Neuron (in vitro differentiated cells): ENCODE measurements around the gene NPAS3.

Experiments
- H2AFZ ChIP-seq: one replicate; pipeline ENCODE4 v1.6.1; 2013; ENCODE audit warnings: low read depth, mild to moderate bottlenecking, inconsistent platforms, low read length, moderate library complexity
- H3K27me3 ChIP-seq: one replicate; pipeline ENCODE4 v1.6.1; 2013; ENCODE audit warnings: low read length; ENCODE audit not compliant: insufficient read depth
- H3K36me3 ChIP-seq: one replicate; pipeline ENCODE4 v1.6.1; 2013; ENCODE audit warnings: low read length; ENCODE audit not compliant: insufficient read depth
- H3K4me1 ChIP-seq: one replicate; pipeline ENCODE4 v1.6.1; 2013; ENCODE audit warnings: low read length; ENCODE audit not compliant: insufficient read depth
- H3K4me3 ChIP-seq: 2 replicates; pipeline ENCODE4 v1.5.1; 2013; ENCODE audit warnings: mild to moderate bottlenecking, low read length, moderate library complexity
- H3K9me3 ChIP-seq: one replicate; pipeline ENCODE4 v1.6.1; 2013; ENCODE audit warnings: low read length

Gene NPAS3

GRCh38 chr14:33357225-33358010 lies 418.7 kb downstream of the NPAS3 start:
- H3K27me3 ChIP-seq, result no peaks in the 10 kb centered on the region

GRCh38 chr14:33359288-33359881 lies 420.7 kb downstream of the NPAS3 start:
- no peaks in the 10 kb centered on the region for H3K36me3 ChIP-seq
- H2AFZ ChIP-seq, result no peak overlapping the region
- peaks cover 2% of the 10 kb centered on the region for H3K9me3 ChIP-seq
- no peaks in the 10 kb centered on the region for H3K27me3 ChIP-seq
- H3K4me1 ChIP-seq, result peaks cover 38% of the 10 kb centered on the region
- no peak overlapping the region for H3K4me3 ChIP-seq

More at GRCh38 chr14:33357225-33358010, 418.7 kb downstream of the NPAS3 start:
- Histone ChIP-seq H3K36me3 (no peaks in the 10 kb centered on the region), H3K9me3 (peaks cover 2% of the 10 kb centered on the region), H3K4me1 (peaks cover 18% of the 10 kb centered on the region), H2AFZ (no peak overlapping the region), H3K4me3 (no peak overlapping the region)

GRCh38 chr14:33362934-33363333 lies 424.3 kb downstream of the NPAS3 start:
- Histone ChIP-seq H3K36me3 (peaks cover 3% of the 10 kb centered on the region), H3K9me3 (no peaks in the 10 kb centered on the region), H3K4me1 (peaks cover 50% of the 10 kb centered on the region), H3K27me3 (no peaks in the 10 kb centered on the region), H2AFZ (no peak overlapping the region), H3K4me3 (no peak overlapping the region)

DNA sequence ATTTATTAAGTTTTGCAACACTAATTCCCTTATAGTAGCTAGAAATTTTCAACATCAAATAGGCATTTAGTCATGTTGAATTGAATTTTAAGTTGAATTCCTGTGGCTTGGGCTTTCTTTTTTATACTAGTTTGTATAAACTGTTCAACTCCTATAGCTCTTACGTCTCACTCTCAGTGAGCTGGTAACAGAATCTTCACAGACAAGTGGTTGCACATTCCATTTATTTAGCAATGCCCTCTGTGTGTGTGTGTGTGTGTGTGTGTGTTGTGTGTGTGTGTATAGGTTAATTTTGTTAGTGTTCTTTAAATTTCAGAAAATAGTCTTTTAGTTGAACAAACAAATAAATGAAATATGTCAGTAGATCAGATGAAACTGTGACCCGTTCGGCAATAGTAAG lies 425.0 kb downstream of the NPAS3 start:
- no peaks in the 10 kb centered on the region for H3K27me3 ChIP-seq
- H3K4me1 ChIP-seq, result peaks cover 50% of the 10 kb centered on the region
- no peak overlapping the region for H2AFZ ChIP-seq
- H3K9me3 ChIP-seq, result no peaks in the 10 kb centered on the region
- H3K4me3 ChIP-seq, result no peak overlapping the region
- peaks cover 4% of the 10 kb centered on the region for H3K36me3 ChIP-seq

GRCh38 chr14:33364466-33364865 lies 425.8 kb downstream of the NPAS3 start:
- H3K4me1 ChIP-seq, result peaks cover 50% of the 10 kb centered on the region
- no peaks in the 10 kb centered on the region for H3K27me3 ChIP-seq
- H2AFZ ChIP-seq, result no peak overlapping the region
- H3K36me3 ChIP-seq, result peaks cover 10% of the 10 kb centered on the region
- no peak overlapping the region for H3K4me3 ChIP-seq
- no peaks in the 10 kb centered on the region for H3K9me3 ChIP-seq

DNA sequence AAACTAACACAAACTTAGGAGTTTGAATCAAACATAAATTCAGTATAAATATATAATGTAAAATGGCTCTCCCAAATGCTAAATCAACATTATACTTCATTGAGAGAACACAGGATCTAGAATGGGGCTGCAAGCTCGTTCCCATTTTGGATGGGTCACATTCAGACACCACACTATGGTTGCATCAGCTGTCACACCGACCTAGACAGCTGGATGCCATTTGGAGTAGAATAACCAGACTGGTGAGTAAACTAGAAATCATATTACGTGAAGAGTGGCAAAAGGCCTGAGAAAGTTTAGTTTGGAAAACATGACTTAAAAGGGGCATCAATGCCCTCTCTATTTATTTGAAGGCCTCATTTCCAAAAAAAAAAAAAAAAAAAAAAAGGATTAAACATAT lies 430.4 kb downstream of the NPAS3 start:
- Histone ChIP-seq H2AFZ (no peak overlapping the region), H3K4me3 (no peak overlapping the region), H3K9me3 (no peaks in the 10 kb centered on the region), H3K27me3 (no peaks in the 10 kb centered on the region), H3K4me1 (peaks cover 16% of the 10 kb centered on the region), H3K36me3 (peaks cover 10% of the 10 kb centered on the region)

DNA sequence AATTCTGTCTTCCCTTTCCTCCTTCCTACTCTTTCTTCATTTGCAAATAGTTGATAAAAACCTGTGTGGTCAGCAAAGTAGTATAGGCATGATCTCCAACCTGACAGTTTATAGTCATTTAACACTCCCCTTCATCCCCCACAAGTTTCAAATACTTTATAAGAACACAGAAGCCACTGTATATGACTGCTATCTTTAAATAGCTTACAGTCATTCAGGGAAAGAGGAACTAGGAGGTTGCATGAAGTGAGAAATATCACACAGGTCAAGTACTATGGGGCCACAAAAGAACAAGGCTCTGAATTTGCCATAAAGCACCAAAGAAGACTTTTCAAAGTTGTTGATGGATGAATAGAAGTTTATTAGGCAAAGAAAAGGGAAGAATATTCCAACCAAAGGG lies 431.3 kb downstream of the NPAS3 start:
- peaks cover 6% of the 10 kb centered on the region for H3K4me1 ChIP-seq
- H3K4me3 ChIP-seq, result no peak overlapping the region
- no peaks in the 10 kb centered on the region for H3K27me3 ChIP-seq
- H3K36me3 ChIP-seq, result peaks cover 10% of the 10 kb centered on the region
- H3K9me3 ChIP-seq, result no peaks in the 10 kb centered on the region
- no peak overlapping the region for H2AFZ ChIP-seq

GRCh38 chr14:33370426-33370825 lies 431.7 kb downstream of the NPAS3 start:
- H3K36me3 ChIP-seq, result peaks cover 10% of the 10 kb centered on the region
- H3K9me3 ChIP-seq, result no peaks in the 10 kb centered on the region
- no peak overlapping the region for H3K4me3 ChIP-seq
- no peaks in the 10 kb centered on the region for H3K27me3 ChIP-seq
- peaks cover 4% of the 10 kb centered on the region for H3K4me1 ChIP-seq
- no peak overlapping the region for H2AFZ ChIP-seq

DNA sequence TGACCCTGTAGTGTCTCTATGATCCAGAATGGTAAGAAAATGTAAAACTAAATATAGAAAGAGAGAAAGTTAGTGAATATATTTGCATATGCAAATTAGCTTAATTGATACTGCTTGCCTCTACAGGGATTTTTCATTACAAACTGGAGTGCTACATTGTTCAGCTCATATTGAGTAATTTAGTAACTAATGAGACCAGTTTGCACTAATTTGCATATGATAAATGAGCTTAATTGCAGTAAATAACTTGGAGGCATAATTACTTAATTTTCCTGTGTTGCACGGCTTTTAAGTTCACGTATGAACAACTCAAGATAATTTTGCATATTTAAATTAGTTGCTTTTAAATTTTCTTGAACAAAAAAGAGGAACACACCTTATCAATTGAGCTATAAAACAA lies 436.5 kb downstream of the NPAS3 start:
- Histone ChIP-seq H3K9me3 (no peaks in the 10 kb centered on the region), H3K27me3 (no peaks in the 10 kb centered on the region), H2AFZ (no peak overlapping the region), H3K4me1 (peaks cover 5% of the 10 kb centered on the region), H3K36me3 (no peaks in the 10 kb centered on the region), H3K4me3 (no peak overlapping the region)

DNA sequence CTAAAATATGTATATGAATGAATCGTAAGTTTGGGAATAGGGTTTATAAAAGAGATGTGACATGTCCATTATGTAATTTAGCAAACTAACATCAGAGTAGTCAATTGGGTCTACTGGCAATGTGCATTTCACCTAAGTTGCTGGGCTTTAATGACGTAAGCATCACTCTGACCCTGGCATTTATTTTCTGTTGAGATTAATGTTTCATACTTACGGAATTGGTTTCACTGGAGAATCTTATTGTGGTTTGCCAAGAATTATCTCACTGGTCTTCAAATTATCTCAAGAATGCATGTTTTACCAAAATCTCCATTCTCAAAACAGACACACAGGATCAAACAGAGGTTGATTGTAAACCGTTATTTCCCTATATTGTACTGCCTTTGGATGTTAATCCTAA lies 437.1 kb downstream of the NPAS3 start:
- no peak overlapping the region for H3K4me3 ChIP-seq
- no peak overlapping the region for H2AFZ ChIP-seq
- H3K36me3 ChIP-seq, result no peaks in the 10 kb centered on the region
- peaks cover 11% of the 10 kb centered on the region for H3K4me1 ChIP-seq
- no peaks in the 10 kb centered on the region for H3K9me3 ChIP-seq
- H3K27me3 ChIP-seq, result no peaks in the 10 kb centered on the region

DNA sequence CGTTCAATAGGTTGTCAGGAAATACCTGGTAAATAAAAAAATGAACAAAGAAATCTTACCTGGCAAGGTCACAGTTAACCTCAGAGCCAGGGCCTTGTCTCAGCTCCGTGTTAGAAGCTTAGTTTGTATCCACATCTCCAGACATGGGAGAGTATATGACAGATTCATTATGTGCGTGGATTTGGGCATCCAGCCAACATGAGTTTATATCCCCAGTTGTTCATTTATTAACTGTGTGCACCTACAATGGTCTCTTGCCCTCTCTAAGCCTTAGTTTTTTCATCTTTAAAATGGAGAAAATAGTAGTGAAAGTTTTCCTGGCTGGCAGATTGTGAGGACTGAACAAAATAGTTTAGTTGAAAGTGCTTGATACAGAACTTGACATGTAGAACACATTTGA lies 437.8 kb downstream of the NPAS3 start:
- Histone ChIP-seq H3K36me3 (no peaks in the 10 kb centered on the region), H3K9me3 (no peaks in the 10 kb centered on the region)

GRCh38 chr14:33377596-33378390 lies 439.1 kb downstream of the NPAS3 start:
- no peak overlapping the region for H3K4me3 ChIP-seq
- H3K36me3 ChIP-seq, result no peaks in the 10 kb centered on the region
- no peak overlapping the region for H2AFZ ChIP-seq
- H3K27me3 ChIP-seq, result no peaks in the 10 kb centered on the region
- no peaks in the 10 kb centered on the region for H3K9me3 ChIP-seq
- peaks cover 31% of the 10 kb centered on the region for H3K4me1 ChIP-seq

More for the DNA sequence above, 437.8 kb downstream of the NPAS3 start:
- H3K27me3 ChIP-seq, result no peaks in the 10 kb centered on the region
- no peak overlapping the region for H2AFZ ChIP-seq
- H3K4me1 ChIP-seq, result peaks cover 18% of the 10 kb centered on the region
- no peak overlapping the region for H3K4me3 ChIP-seq

- H3K4me1 ChIP-seq, result peaks cover 33% of the 10 kb centered on the region
- no peaks in the 10 kb centered on the region for H3K9me3 ChIP-seq
- H3K27me3 ChIP-seq, result no peaks in the 10 kb centered on the region
- H3K36me3 ChIP-seq, result peaks cover 8% of the 10 kb centered on the region
- no peak overlapping the region for H3K4me3 ChIP-seq
- H2AFZ ChIP-seq, result no peak overlapping the region
These were observed 443.0 kb downstream of the NPAS3 start for GRCh38 chr14:33381717-33382116.
